Measurements from ENCODE around the gene ZNF277.

ZNF277 gene

GRCh38 chr7:112185005-112185834, 21.3 kb upstream of the ZNF277 start:
- DNase-seq = no peak

- no peak for DNase-seq
Observed at GRCh38 chr7:112186300-112186699, 20.2 kb upstream of the ZNF277 start.

- no peak for DNase-seq
Observed at GRCh38 chr7:112188257-112188656, 18.2 kb upstream of the ZNF277 start.

GRCh38 chr7:112189691-112190090, 16.8 kb upstream of the ZNF277 start:
- DNase-seq = no peak

- no peak for DNase-seq
Observed at GRCh38 chr7:112190120-112190519, 16.4 kb upstream of the ZNF277 start.

GRCh38 chr7:112192236-112193154, 14.0 kb upstream of the ZNF277 start:
- peak; percentile 69 for DNase-seq

GRCh38 chr7:112193915-112194502, 12.5 kb upstream of the ZNF277 start:
- no peak for DNase-seq

- DNase-seq = no peak
Observed at GRCh38 chr7:112195717-112196116, 10.8 kb upstream of the ZNF277 start.

GRCh38 chr7:112197322-112197721, 9.2 kb upstream of the ZNF277 start:
- no peak for DNase-seq

GRCh38 chr7:112199035-112199655, 7.3 kb upstream of the ZNF277 start:
- DNase-seq = peak; percentile 21

GRCh38 chr7:112199672-112200071, 6.8 kb upstream of the ZNF277 start:
- no peak for DNase-seq

- peak; percentile 72 for DNase-seq
Observed at GRCh38 chr7:112201411-112201810, 5.1 kb upstream of the ZNF277 start.

- DNase-seq = no peak
Observed at GRCh38 chr7:112201839-112202238, 4.7 kb upstream of the ZNF277 start.

- no peak for DNase-seq
Observed at GRCh38 chr7:112202816-112203215, 3.7 kb upstream of the ZNF277 start.

GRCh38 chr7:112203365-112203739, 3.1 kb upstream of the ZNF277 start:
- no peak for DNase-seq

GRCh38 chr7:112204499-112205342, 1.8 kb upstream of the ZNF277 start:
- peak; percentile 13 for DNase-seq

GRCh38 chr7:112205343-112206237, 905 bp upstream of the ZNF277 start:
- peak; percentile 56 for DNase-seq

- no peak for DNase-seq
Observed at GRCh38 chr7:112206991-112207592, 597 bp downstream of the ZNF277 start.

GRCh38 chr7:112207765-112208164, 1.3 kb downstream of the ZNF277 start:
- DNase-seq = no peak

- DNase-seq = no peak
Observed at GRCh38 chr7:112211348-112211907, 4.9 kb downstream of the ZNF277 start.

All from EL (cell line).